GM23338 (cell line): ENCODE results near the gene PCDHGA7. TPM values are rescaled to one million over a fixed set of nuclear protein-coding genes. Genes with fewer than 3 reads are reported as not detected.
A peak's percentile ranks its signal among the peaks of the same experiment; 100 is the strongest.

ENCODE experiments used
- ATAC-seq: fragments of 200-7000 bp; cut with Tn5 transposase; 3 replicates; pipeline ENCODE4 v1.9.1; 2020
- DNase-seq: peaks from one replicate; pipeline ENCODE4 v3.0.0-alpha.2; 2015; ENCODE audit warnings: low spot score
- H2AFZ ChIP-seq: fragments of 200-600 bp; sonication (generic); 2 replicates; pipeline ENCODE4 v1.8.0; 2016; ENCODE audit warnings: antibody characterized with exemption, mild to moderate bottlenecking, moderate library complexity
- H3F3A ChIP-seq: fragments of 200-600 bp; sonication (generic); replicated peaks from 2 replicates; pipeline ENCODE4 v1.8.0; 2017; ENCODE audit warnings: antibody characterized with exemption, mixed run types, low read depth
- H3K27ac ChIP-seq: fragments of 200-600 bp; sonication (generic); 2 replicates; pipeline ENCODE4 v1.6.1; 2016; ENCODE audit warnings: low read depth
- H3K27me3 ChIP-seq: fragments of 200-600 bp; sonication (generic); 2 replicates; pipeline ENCODE4 v1.8.0; 2016; ENCODE audit warnings: mild to moderate bottlenecking, mixed run types, moderate library complexity; ENCODE audit not compliant: insufficient read depth
- H3K36me3 ChIP-seq: fragments of 200-600 bp; sonication (generic); 2 replicates; pipeline ENCODE4 v1.8.0; 2016; ENCODE audit warnings: mild to moderate bottlenecking; ENCODE audit not compliant: insufficient read depth
- H3K4me1 ChIP-seq: fragments of 200-600 bp; sonication (generic); 2 replicates; pipeline ENCODE4 v1.8.0; 2016; ENCODE audit warnings: mild to moderate bottlenecking, moderate library complexity; ENCODE audit not compliant: insufficient read depth
- H3K4me2 ChIP-seq: fragments of 200-600 bp; sonication (generic); 2 replicates; pipeline ENCODE4 v1.7.1; 2017; ENCODE audit warnings: mixed run types
- H3K4me3 ChIP-seq: fragments of 200-600 bp; sonication (generic); 2 replicates; pipeline ENCODE4 v1.6.1; 2016; ENCODE audit warnings: mixed run types
- H3K79me2 ChIP-seq: fragments of 200-600 bp; sonication (generic); replicated peaks from 2 replicates; pipeline ENCODE4 v1.8.0; 2017; ENCODE audit warnings: mild to moderate bottlenecking; ENCODE audit not compliant: insufficient read depth
- H3K9me2 ChIP-seq: fragments of 200-600 bp; sonication (generic); 2 replicates; pipeline ENCODE4 v1.8.0; 2017; ENCODE audit not compliant: insufficient read depth
- H4K20me1 ChIP-seq: fragments of 200-600 bp; sonication (generic); replicated peaks from 2 replicates; pipeline ENCODE4 v1.8.0; 2017; ENCODE audit warnings: mild to moderate bottlenecking; ENCODE audit not compliant: insufficient read depth
- H3K27ac Mint-ChIP-seq: 2 replicates; pipeline ENCODE4 v1.8.0; 2020; ENCODE audit warnings: inconsistent platforms, mild to moderate bottlenecking, moderate library complexity, mixed read lengths
- H3K27me3 Mint-ChIP-seq: 3 replicates; pipeline ENCODE4 v1.8.0; 2022; ENCODE audit warnings: low read depth, mild to moderate bottlenecking, moderate library complexity, mixed read lengths, inconsistent platforms; ENCODE audit not compliant: insufficient read depth, poor library complexity
- H3K36me3 Mint-ChIP-seq: 3 replicates; pipeline ENCODE4 v1.8.0; 2021; ENCODE audit warnings: low read depth, mild to moderate bottlenecking, inconsistent platforms, moderate library complexity, mixed read lengths
- H3K4me1 Mint-ChIP-seq: 3 replicates; pipeline ENCODE4 v1.8.0; 2020; ENCODE audit warnings: mild to moderate bottlenecking, inconsistent platforms, mixed read lengths
- H3K4me3 Mint-ChIP-seq: 3 replicates; pipeline ENCODE4 v1.8.0; 2021; ENCODE audit warnings: moderate library complexity, mild to moderate bottlenecking, inconsistent platforms, mixed read lengths
- H3K9me3 Mint-ChIP-seq: 3 replicates; pipeline ENCODE4 v1.8.0; 2020; ENCODE audit warnings: moderate library complexity, mild to moderate bottlenecking, inconsistent platforms, mixed read lengths
- EZH2 ChIP-seq: fragments of 200-600 bp; sonication (generic); IDR thresholded peaks from one replicate; pipeline ENCODE4 v1.8.0; 2017; ENCODE audit warnings: antibody characterized with exemption, mild to moderate bottlenecking, low read depth; ENCODE audit not compliant: unreplicated experiment
- JUNB ChIP-seq: IDR thresholded peaks from one replicate; pipeline ENCODE4 v1.6.1; 2016; ENCODE audit warnings: antibody characterized with exemption; ENCODE audit not compliant: unreplicated experiment
- NANOG ChIP-seq: IDR thresholded peaks from 2 replicates; pipeline ENCODE4 v1.6.1; 2016; ENCODE audit warnings: antibody characterized with exemption, borderline replicate concordance
- POLR2AphosphoS5 ChIP-seq: IDR thresholded peaks from 2 replicates; pipeline ENCODE4 v1.6.1; 2016; ENCODE audit warnings: antibody characterized with exemption, low read depth
- ZNF331 ChIP-seq: fragments of 250-450 bp; sonication (Bioruptor Pico); IDR thresholded peaks from 2 replicates; pipeline ENCODE4 v1.5.0; 2020; ENCODE audit warnings: low read depth, mild to moderate bottlenecking, moderate library complexity
- ZNF462 ChIP-seq: fragments of 250-450 bp; sonication (Bioruptor Pico); IDR thresholded peaks from 2 replicates; pipeline ENCODE4 v1.5.0; 2020; ENCODE audit warnings: mild to moderate bottlenecking, moderate library complexity
- polyA plus RNA-seq: library from polyadenylated mRNA; unstranded; fragments of >200 nt; fragmentation: Nextera tagmentation; extraction: Ambion mirVana; gene quantifications from 2 replicates; pipeline ENCODE4 v1.2.1, GENCODE V29; 2016
- total RNA-seq: library from RNA; depleted of rRNA; stranded (reverse); fragments of >200 nt; shearing (Covaris generic); gene quantifications from 2 replicates; pipeline ENCODE4 v1.2.3, GENCODE V29; 2014
- TF ChIP-seq, protein P1 (sequence below), 2 experiments: fragments of 200-600 bp in 1 of 2; sonication (generic) in 1 of 2; conservative IDR thresholded peaks; 2 replicates each; pipeline versions ENCODE4 v1.5.1 to v1.6.1; 2016 to 2017; ENCODE audit warnings: antibody characterized with exemption in 2 of 2, low read depth in 2 of 2, mild to moderate bottlenecking in 2 of 2, moderate library complexity in 1 of 2
- TF ChIP-seq, protein P2 (sequence below): IDR thresholded peaks from one replicate; pipeline ENCODE4 v1.6.1; 2018; ENCODE audit warnings: antibody characterized with exemption; ENCODE audit not compliant: unreplicated experiment

PCDHGA7 gene
- total and polyA plus RNA-seq, 2 experiments from 2014 or later, result 0.44 to 4.4 TPM

DNA sequence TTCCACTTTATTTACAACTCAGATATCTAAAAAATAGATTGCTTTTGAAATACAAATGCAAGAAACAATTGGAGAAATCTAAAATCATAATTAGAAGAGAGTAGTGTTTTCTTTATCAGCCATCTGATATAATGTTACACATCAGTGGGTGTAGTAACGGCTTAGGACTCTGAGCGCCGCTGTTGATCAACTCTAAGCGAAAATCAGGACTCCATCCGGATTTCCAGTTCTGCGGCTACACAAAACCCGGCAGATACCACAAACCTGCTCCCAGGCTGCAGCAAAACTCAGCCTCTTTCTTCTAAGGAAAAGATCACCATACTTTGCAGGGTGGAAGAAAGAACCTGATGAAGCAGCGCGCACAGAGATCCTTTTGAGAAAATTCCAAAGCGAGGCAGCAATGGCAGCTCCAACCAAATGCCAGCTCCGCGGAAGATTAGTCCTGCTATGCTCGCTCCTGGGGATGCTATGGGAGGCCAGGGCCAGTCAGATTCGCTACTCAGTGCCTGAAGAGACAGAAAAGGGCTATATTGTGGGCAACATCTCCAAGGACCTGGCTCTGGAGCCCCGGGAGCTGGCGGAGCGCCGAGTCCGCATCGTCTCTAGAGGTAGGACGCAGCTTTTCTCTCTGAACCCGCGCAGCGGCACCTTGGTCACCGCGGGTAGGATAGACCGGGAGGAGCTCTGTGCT, 20.2 kb downstream of the PCDHGA7 start, which contains the start of gene PCDHGA9:
PCDHGA9 (plus strand) TSS at position 226 of the 691 bp plus-strand sequence; CDS start at position 401, 175 bp downstream.
- Mint-ChIP-seq H3K4me3 (no peak within 1 kb of the TSS), H3K27me3 (peaks cover 9% of the 10 kb centered on the region), H3K9me3 (peaks cover 54% of the 10 kb centered on the region), H3K27ac (no peak within 1 kb of the TSS), H3K4me1 (no peaks in the 10 kb centered on the region; the same call in 2 of the 3 replicates), H3K36me3 (peaks cover 46% of the 10 kb centered on the region)
- Histone ChIP-seq H3K79me2 (no peaks in the 10 kb centered on the region; the same call in 1 of the 2 replicates), H3K9me2 (no peaks in the 10 kb centered on the region), H3K27ac (no peak within 1 kb of the TSS), H3K4me3 (no peak within 1 kb of the TSS), H3K36me3 (0 out of 2 replicates have a peak, but pooled peaks cover 11% of the 10 kb centered on the region), H3K4me2 (no peak within 1 kb of the TSS), H3K4me1 (no peaks in the 10 kb centered on the region), H2AFZ (no peak within 1 kb of the TSS), H3K27me3 (no peaks in the 10 kb centered on the region), H3F3A (no peaks in the 10 kb centered on the region), H4K20me1 (no peaks in the 10 kb centered on the region)
- TF ChIP-seq, protein P1, sequence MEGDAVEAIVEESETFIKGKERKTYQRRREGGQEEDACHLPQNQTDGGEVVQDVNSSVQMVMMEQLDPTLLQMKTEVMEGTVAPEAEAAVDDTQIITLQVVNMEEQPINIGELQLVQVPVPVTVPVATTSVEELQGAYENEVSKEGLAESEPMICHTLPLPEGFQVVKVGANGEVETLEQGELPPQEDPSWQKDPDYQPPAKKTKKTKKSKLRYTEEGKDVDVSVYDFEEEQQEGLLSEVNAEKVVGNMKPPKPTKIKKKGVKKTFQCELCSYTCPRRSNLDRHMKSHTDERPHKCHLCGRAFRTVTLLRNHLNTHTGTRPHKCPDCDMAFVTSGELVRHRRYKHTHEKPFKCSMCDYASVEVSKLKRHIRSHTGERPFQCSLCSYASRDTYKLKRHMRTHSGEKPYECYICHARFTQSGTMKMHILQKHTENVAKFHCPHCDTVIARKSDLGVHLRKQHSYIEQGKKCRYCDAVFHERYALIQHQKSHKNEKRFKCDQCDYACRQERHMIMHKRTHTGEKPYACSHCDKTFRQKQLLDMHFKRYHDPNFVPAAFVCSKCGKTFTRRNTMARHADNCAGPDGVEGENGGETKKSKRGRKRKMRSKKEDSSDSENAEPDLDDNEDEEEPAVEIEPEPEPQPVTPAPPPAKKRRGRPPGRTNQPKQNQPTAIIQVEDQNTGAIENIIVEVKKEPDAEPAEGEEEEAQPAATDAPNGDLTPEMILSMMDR (conservative IDR thresholded peaks at IDR 0.05; ENCODE audit: low read depth in 2 of 2), result peak; percentile 45 to 48
- no peak for TF ChIP-seq NANOG
- TF ChIP-seq EZH2, result no peak
- no peak for TF ChIP-seq ZNF331 (CRISPR knock-in tag)
- TF ChIP-seq POLR2AphosphoS5, result no peak
- ATAC-seq (no peak), DNase-seq (peak; percentile 60)

DNA sequence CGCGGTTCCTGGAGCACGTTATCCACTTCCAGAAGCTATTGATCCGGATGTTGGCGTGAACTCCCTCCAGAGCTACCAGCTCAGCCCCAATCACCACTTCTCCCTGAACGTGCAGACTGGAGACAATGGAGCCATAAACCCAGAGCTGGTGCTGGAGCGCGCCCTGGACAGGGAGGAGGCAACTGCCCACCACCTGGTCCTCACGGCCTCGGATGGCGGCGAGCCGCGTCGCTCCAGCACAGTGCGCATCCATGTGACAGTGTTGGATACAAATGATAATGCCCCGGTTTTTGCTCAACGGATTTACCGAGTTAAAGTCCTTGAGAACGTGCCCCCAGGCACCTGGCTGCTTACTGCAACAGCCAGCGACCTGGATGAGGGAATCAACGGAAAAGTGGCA, 20.8 kb downstream of the PCDHGA7 start:
- Mint-ChIP-seq H3K27me3 (peaks cover 9% of the 10 kb centered on the region), H3K4me3 (no peak overlapping the region), H3K4me1 (peaks cover 2% of the 10 kb centered on the region), H3K27ac (no peak overlapping the region), H3K36me3 (peaks cover 46% of the 10 kb centered on the region), H3K9me3 (peaks cover 53% of the 10 kb centered on the region)
- no peak overlapping the region for H3K4me2 ChIP-seq
- H4K20me1 ChIP-seq, result no peaks in the 10 kb centered on the region
- H3F3A ChIP-seq, result no peaks in the 10 kb centered on the region
- 0 out of 2 replicates have a peak, but pooled peaks cover 11% of the 10 kb centered on the region for H3K36me3 ChIP-seq
- no peak for ATAC-seq
- no peak overlapping the region for H3K4me3 ChIP-seq
- H3K27me3 ChIP-seq, result no peaks in the 10 kb centered on the region
- no peaks in the 10 kb centered on the region for H3K9me2 ChIP-seq
- peaks cover 1% of the 10 kb centered on the region for H3K4me1 ChIP-seq
- H2AFZ ChIP-seq, result no peak overlapping the region
- peaks cover under 1% of the 10 kb centered on the region; the same call in 1 of the 2 replicates for H3K79me2 ChIP-seq
- no peak overlapping the region for H3K27ac ChIP-seq
- DNase-seq, result no peak
- TF ChIP-seq ZNF462 (no peak), ZNF331 (CRISPR knock-in tag) (no peak), JUNB (no peak), EZH2 (no peak)
- TF ChIP-seq, protein P2, sequence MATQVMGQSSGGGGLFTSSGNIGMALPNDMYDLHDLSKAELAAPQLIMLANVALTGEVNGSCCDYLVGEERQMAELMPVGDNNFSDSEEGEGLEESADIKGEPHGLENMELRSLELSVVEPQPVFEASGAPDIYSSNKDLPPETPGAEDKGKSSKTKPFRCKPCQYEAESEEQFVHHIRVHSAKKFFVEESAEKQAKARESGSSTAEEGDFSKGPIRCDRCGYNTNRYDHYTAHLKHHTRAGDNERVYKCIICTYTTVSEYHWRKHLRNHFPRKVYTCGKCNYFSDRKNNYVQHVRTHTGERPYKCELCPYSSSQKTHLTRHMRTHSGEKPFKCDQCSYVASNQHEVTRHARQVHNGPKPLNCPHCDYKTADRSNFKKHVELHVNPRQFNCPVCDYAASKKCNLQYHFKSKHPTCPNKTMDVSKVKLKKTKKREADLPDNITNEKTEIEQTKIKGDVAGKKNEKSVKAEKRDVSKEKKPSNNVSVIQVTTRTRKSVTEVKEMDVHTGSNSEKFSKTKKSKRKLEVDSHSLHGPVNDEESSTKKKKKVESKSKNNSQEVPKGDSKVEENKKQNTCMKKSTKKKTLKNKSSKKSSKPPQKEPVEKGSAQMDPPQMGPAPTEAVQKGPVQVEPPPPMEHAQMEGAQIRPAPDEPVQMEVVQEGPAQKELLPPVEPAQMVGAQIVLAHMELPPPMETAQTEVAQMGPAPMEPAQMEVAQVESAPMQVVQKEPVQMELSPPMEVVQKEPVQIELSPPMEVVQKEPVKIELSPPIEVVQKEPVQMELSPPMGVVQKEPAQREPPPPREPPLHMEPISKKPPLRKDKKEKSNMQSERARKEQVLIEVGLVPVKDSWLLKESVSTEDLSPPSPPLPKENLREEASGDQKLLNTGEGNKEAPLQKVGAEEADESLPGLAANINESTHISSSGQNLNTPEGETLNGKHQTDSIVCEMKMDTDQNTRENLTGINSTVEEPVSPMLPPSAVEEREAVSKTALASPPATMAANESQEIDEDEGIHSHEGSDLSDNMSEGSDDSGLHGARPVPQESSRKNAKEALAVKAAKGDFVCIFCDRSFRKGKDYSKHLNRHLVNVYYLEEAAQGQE, result no peak
